Liver (tissue), 9 donors: ENCODE measurements around the gene WWC1. TPM values are rescaled to one million over a fixed set of nuclear protein-coding genes. Genes with fewer than 3 reads are reported as not detected.
"Not testable (repeated sequence)": the region's sequence is repeated elsewhere in the genome, so short reads cannot be mapped to it uniquely, and the experiment has no call there.

Experiments used
- DNase-seq: peaks from one replicate; pipeline ENCODE4 v3.0.0-alpha.2; 2017; ENCODE audit warnings: low spot score
- H3K27ac ChIP-seq, 2 donors: one replicate each; pipeline ENCODE4 v1.7.0; 2013; ENCODE audit warnings: inconsistent platforms in 2 of 2, low read length in 2 of 2, control low read depth in 1 of 2, low read depth in 1 of 2, mild to moderate bottlenecking in 1 of 2
- H3K27me3 ChIP-seq, 4 donors: one replicate each; pipeline versions ENCODE4 v1.6.1 to v1.7.0; 2013; ENCODE audit warnings: low read length in 3 of 4, inconsistent platforms in 1 of 4, mild to moderate bottlenecking in 1 of 4, moderate library complexity in 1 of 4; ENCODE audit not compliant: control insufficient read depth in 4 of 4, insufficient read depth in 4 of 4
- H3K36me3 ChIP-seq, 4 donors: one replicate each; pipeline versions ENCODE4 v1.6.1 to v1.7.0; 2013; ENCODE audit warnings: low read length in 3 of 4, mild to moderate bottlenecking in 3 of 4, low read depth in 1 of 4, moderate library complexity in 1 of 4; ENCODE audit not compliant: control insufficient read depth in 4 of 4, insufficient read depth in 3 of 4
- H3K4me1 ChIP-seq, 4 donors: one replicate each; pipeline versions ENCODE4 v1.6.1 to v1.7.0; 2013; ENCODE audit warnings: low read length in 3 of 4, mild to moderate bottlenecking in 3 of 4, moderate library complexity in 1 of 4; ENCODE audit not compliant: control insufficient read depth in 4 of 4, insufficient read depth in 4 of 4
- H3K4me3 ChIP-seq, 3 donors: one replicate each; pipeline versions ENCODE4 v1.6.1 to v1.7.0; 2013; ENCODE audit warnings: low read length in 3 of 3, control low read depth in 1 of 3, low read depth in 1 of 3, mild to moderate bottlenecking in 1 of 3
- H3K9ac ChIP-seq, 2 donors: one replicate each; pipeline ENCODE4 v1.7.0; 2013; ENCODE audit warnings: low read length in 2 of 2, mild to moderate bottlenecking in 2 of 2, moderate library complexity in 2 of 2, control low read depth in 1 of 2, low read depth in 1 of 2
- H3K9me3 ChIP-seq, 4 donors: one replicate each; pipeline versions ENCODE4 v1.6.1 to v1.7.0; 2013; ENCODE audit warnings: low read length in 3 of 4; ENCODE audit not compliant: control insufficient read depth in 4 of 4
- ATF3 ChIP-seq: IDR thresholded peaks from 2 replicates; pipeline ENCODE4 v1.6.1; 2016; ENCODE audit warnings: antibody characterized with exemption
- CTCF ChIP-seq: fragments of 150-350 bp; IDR thresholded peaks from 2 replicates; pipeline ENCODE4 v1.5.1; 2017; ENCODE audit warnings: improper control_type of control experiment, low read depth, low read length; ENCODE audit not compliant: missing input control
- EGR1 ChIP-seq, 2 donors: IDR thresholded peaks; 2 replicates each; pipeline ENCODE4 v1.6.1; 2016 to 2018; ENCODE audit warnings: antibody characterized with exemption in 2 of 2, low read depth in 2 of 2
- FOXA1 ChIP-seq: IDR thresholded peaks from 2 replicates; pipeline ENCODE4 v1.6.1; 2016; ENCODE audit warnings: antibody characterized with exemption
- FOXA2 ChIP-seq: IDR thresholded peaks from 2 replicates; pipeline ENCODE4 v1.6.1; 2016; ENCODE audit warnings: antibody characterized with exemption
- GABPA ChIP-seq, 2 donors: IDR thresholded peaks in 1 of 2; conservative IDR thresholded peaks in 1 of 2; 2 replicates each; pipeline ENCODE4 v1.6.1; 2016; ENCODE audit warnings: antibody characterized with exemption in 2 of 2, mild to moderate bottlenecking in 1 of 2, moderate library complexity in 1 of 2
- HNF4A ChIP-seq, 2 donors: conservative IDR thresholded peaks; 2 replicates each; pipeline ENCODE4 v1.6.1; 2016; ENCODE audit warnings: antibody characterized with exemption in 2 of 2, mild to moderate bottlenecking in 2 of 2
- HNF4G ChIP-seq: IDR thresholded peaks from 2 replicates; pipeline ENCODE4 v1.6.1; 2016; ENCODE audit warnings: antibody characterized with exemption
- JUND ChIP-seq, 2 donors: IDR thresholded peaks; 2 replicates each; pipeline ENCODE4 v1.6.1; 2016; ENCODE audit warnings: antibody characterized with exemption in 2 of 2
- MAX ChIP-seq: IDR thresholded peaks from 2 replicates; pipeline ENCODE4 v1.6.1; 2016; ENCODE audit warnings: antibody characterized with exemption
- NR2F2 ChIP-seq: IDR thresholded peaks from 2 replicates; pipeline ENCODE4 v1.6.1; 2016; ENCODE audit warnings: antibody characterized with exemption
- RAD21 ChIP-seq, 2 donors: IDR thresholded peaks; 2 replicates each; pipeline ENCODE4 v1.6.1; 2016; ENCODE audit warnings: antibody characterized with exemption in 2 of 2, mild to moderate bottlenecking in 2 of 2
- RXRA ChIP-seq, 2 donors: IDR thresholded peaks; 2 replicates each; pipeline ENCODE4 v1.6.1; 2017 to 2018; ENCODE audit warnings: antibody characterized with exemption in 2 of 2, mild to moderate bottlenecking in 1 of 2
- SP1 ChIP-seq: IDR thresholded peaks from 2 replicates; pipeline ENCODE4 v1.6.1; 2018; ENCODE audit warnings: antibody characterized with exemption, mild to moderate bottlenecking
- TAF1 ChIP-seq: conservative IDR thresholded peaks from 2 replicates; pipeline ENCODE4 v1.6.1; 2016; ENCODE audit warnings: antibody characterized with exemption, mild to moderate bottlenecking
- YY1 ChIP-seq: IDR thresholded peaks from 2 replicates; pipeline ENCODE4 v1.6.1; 2016; ENCODE audit warnings: antibody characterized with exemption, mild to moderate bottlenecking
- WGBS: extraction: QIAGEN DNeasy Blood & Tissue Kit; methylation state at CpG from one replicate; pipeline ENCODE4 v1.1.7; 2013; 5-methylcytosine and 5-hydroxymethylcytosine counted together
- polyA plus RNA-seq, 2 donors: library from polyadenylated mRNA; stranded (reverse) in 1 of 2; unstranded in 1 of 2; fragments of 200-250 nt in 1 of 2; fragments of >200 nt in 1 of 2; fragmentation: Nextera tagmentation in 1 of 2; extraction: Ambion mirVana in 1 of 2; gene quantifications; one replicate each; pipeline versions ENCODE4 v1.2.1 to v1.2.3, GENCODE V29; 2013 to 2015
- total RNA-seq, 2 donors: library from RNA; depleted of rRNA; stranded (reverse); fragments of >200 nt; gene quantifications; one replicate each; pipeline ENCODE4 v1.2.3, GENCODE V29; 2014
- TF ChIP-seq, protein P1 (sequence below): IDR thresholded peaks from 2 replicates; pipeline ENCODE4 v1.6.1; 2016; ENCODE audit warnings: antibody characterized with exemption, mild to moderate bottlenecking
- donor health status: healthy.
- donor health status: healthy.
- donor health status: healthy.
- donor health status: healthy.
- donor health status: healthy.

WWC1 gene
- total and polyA plus RNA-seq, 4 donors: 5.9 to 25.1 (median 14.8) TPM

GRCh38 chr5:168337361-168337760 lies 45.9 kb downstream of the WWC1 start:
- no peak for DNase-seq
- Histone ChIP-seq H3K9ac (no peak overlapping the region), H3K9me3 (no peaks in the 10 kb centered on the region), H3K27ac (no peak overlapping the region), H3K4me1 (no peaks in the 10 kb centered on the region), H3K36me3 (no peaks in the 10 kb centered on the region), H3K4me3 (no peak overlapping the region), H3K27me3 (no peaks in the 10 kb centered on the region)
- WGBS: 93% methylated on average over 2 of the region's 2 CpGs
- TF ChIP-seq RAD21 (IDR thresholded peaks at IDR 0.05): no peak
- TF ChIP-seq RXRA (IDR thresholded peaks at IDR 0.05): no peak
- TF ChIP-seq CTCF: no peak
- TF ChIP-seq SP1: no peak
- TF ChIP-seq JUND (IDR thresholded peaks at IDR 0.05): no peak
- TF ChIP-seq FOXA2: no peak
- TF ChIP-seq YY1: no peak
- no peak for TF ChIP-seq MAX
- TF ChIP-seq, protein P1, sequence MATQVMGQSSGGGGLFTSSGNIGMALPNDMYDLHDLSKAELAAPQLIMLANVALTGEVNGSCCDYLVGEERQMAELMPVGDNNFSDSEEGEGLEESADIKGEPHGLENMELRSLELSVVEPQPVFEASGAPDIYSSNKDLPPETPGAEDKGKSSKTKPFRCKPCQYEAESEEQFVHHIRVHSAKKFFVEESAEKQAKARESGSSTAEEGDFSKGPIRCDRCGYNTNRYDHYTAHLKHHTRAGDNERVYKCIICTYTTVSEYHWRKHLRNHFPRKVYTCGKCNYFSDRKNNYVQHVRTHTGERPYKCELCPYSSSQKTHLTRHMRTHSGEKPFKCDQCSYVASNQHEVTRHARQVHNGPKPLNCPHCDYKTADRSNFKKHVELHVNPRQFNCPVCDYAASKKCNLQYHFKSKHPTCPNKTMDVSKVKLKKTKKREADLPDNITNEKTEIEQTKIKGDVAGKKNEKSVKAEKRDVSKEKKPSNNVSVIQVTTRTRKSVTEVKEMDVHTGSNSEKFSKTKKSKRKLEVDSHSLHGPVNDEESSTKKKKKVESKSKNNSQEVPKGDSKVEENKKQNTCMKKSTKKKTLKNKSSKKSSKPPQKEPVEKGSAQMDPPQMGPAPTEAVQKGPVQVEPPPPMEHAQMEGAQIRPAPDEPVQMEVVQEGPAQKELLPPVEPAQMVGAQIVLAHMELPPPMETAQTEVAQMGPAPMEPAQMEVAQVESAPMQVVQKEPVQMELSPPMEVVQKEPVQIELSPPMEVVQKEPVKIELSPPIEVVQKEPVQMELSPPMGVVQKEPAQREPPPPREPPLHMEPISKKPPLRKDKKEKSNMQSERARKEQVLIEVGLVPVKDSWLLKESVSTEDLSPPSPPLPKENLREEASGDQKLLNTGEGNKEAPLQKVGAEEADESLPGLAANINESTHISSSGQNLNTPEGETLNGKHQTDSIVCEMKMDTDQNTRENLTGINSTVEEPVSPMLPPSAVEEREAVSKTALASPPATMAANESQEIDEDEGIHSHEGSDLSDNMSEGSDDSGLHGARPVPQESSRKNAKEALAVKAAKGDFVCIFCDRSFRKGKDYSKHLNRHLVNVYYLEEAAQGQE: no peak
- no peak for TF ChIP-seq HNF4A (conservative IDR thresholded peaks at IDR 0.05)
- no peak for TF ChIP-seq ATF3
- no peak for TF ChIP-seq NR2F2
- TF ChIP-seq TAF1: no peak
- no peak for TF ChIP-seq HNF4G
- no peak for TF ChIP-seq EGR1 (IDR thresholded peaks at IDR 0.05; ENCODE audit: low read depth in 2 of 2)
- no peak for TF ChIP-seq FOXA1
- TF ChIP-seq GABPA (IDR thresholded peaks at IDR 0.05 in 1 of 2, conservative IDR thresholded peaks at IDR 0.05 in 1 of 2): no peak

DNA sequence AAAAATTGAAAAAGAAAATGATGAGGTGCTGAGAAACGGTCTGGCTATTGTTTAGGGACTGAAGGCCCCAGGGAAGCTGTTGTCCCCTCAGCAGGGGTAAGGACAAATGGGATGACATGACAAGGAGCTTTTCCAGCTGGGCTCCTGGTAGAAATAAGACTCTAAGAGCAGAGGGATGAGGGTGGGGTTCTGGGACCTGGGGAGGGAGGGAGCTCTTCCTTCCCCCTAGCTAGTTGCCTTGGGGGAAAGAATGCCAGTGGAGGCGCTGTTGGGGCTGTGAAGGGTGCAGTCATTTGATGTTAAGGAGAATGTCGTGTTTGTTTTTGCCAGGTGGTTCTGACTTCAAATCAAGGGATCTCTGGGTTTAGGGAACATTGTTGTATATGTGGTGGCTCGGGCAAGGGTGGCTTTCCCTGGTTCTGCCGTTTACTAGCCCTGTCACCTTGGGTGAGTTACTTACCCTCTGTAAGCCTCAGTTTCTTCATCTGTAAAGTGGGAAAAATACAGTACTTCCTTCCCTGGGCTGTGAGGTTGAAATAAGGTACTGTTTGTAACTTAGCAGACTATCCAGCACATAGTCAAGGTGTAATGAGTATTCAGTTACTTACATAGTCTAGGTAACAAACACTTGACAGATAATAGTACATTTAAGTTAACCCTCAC lies 47.8 kb downstream of the WWC1 start:
- H3K36me3 ChIP-seq: no peaks in the 10 kb centered on the region
- no peaks in the 10 kb centered on the region for H3K27me3 ChIP-seq
- no peaks in the 10 kb centered on the region for H3K9me3 ChIP-seq
- H3K4me1 ChIP-seq: no peaks in the 10 kb centered on the region
- TF ChIP-seq RAD21 (IDR thresholded peaks at IDR 0.05) (no peak), TAF1 (no peak)
- H3K4me3 ChIP-seq: no peak overlapping the region
- no peak overlapping the region for H3K27ac ChIP-seq
- 75% methylated on average over 5 of the region's 5 CpGs for WGBS
- no peak overlapping the region for H3K9ac ChIP-seq
- no peak for DNase-seq

DNA sequence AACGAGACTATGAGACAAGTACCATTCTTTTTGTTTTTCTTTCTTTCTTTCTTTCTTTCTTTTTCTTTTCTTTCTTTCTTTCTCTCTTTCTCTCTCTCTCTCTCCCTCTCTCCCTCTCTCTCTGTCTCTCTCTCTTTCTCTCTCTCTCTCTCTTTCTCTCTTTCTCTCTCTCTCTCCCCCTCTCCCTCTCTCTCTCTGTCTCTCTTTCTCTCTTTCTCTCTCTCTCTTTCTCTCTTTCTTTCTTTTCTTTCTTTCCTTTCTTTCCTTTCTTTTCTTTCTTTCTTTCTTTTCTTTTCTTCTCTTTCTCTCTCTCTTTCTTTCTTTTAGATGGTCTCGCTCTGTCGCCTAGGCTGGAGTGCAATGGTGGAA lies 48.3 kb downstream of the WWC1 start:
- WGBS: 92% methylated on average over 3 of the region's 3 CpGs
- H3K9ac ChIP-seq, H3K36me3 ChIP-seq, H3K27me3 ChIP-seq, H3K4me3 ChIP-seq, H3K9me3 ChIP-seq, H3K27ac ChIP-seq, H3K4me1 ChIP-seq, DNase-seq: not testable (repeated sequence)
